HG03520 (cell line): Measurements from ENCODE around the gene RET.
"Not testable (repeated sequence)": the region's sequence is repeated elsewhere in the genome, so short reads cannot be mapped to it uniquely, and the experiment has no call there.

Source experiments
- ATAC-seq: cut with Tn5 transposase; IDR thresholded peaks from one replicate; pipeline ENCODE4 v1.9.1; 2021; ENCODE audit warnings: mild to moderate bottlenecking, moderate library complexity; ENCODE audit not compliant: unreplicated experiment

Gene RET

GRCh38 chr10:43132867-43133787 is 56.3 kb downstream of the RET start:
- no peak for ATAC-seq

GRCh38 chr10:43134126-43134905 is 57.4 kb downstream of the RET start:
- ATAC-seq: no peak

GRCh38 chr10:43135064-43135463 is 58.2 kb downstream of the RET start:
- no peak for ATAC-seq

- no peak for ATAC-seq
Measured at GRCh38 chr10:43135656-43136055, 58.8 kb downstream of the RET start.

GRCh38 chr10:43136432-43136831 is 59.6 kb downstream of the RET start:
- no peak for ATAC-seq

- no peak for ATAC-seq
Measured at GRCh38 chr10:43136995-43137716, 60.3 kb downstream of the RET start.

- ATAC-seq: no peak
Measured at GRCh38 chr10:43137717-43138020, 60.8 kb downstream of the RET start.

GRCh38 chr10:43138021-43138756 is 61.3 kb downstream of the RET start, which contains the start of gene CSGALNACT2:
Gene CSGALNACT2, plus strand, starts transcription at chr10:43138445. Its CDS starts 16,705 bp downstream, at chr10:43155150.
- peak; percentile 65 for ATAC-seq

GRCh38 chr10:43138757-43139241 is 61.9 kb downstream of the RET start:
- ATAC-seq: peak; percentile 36

- ATAC-seq: no peak
Measured at GRCh38 chr10:43141421-43141820, 64.6 kb downstream of the RET start.

GRCh38 chr10:43145311-43145710 is 68.4 kb downstream of the RET start:
- ATAC-seq: no peak

GRCh38 chr10:43145936-43146335 is 69.1 kb downstream of the RET start:
- not testable (repeated sequence) for ATAC-seq

- no peak for ATAC-seq
Measured at GRCh38 chr10:43151371-43151770, 74.5 kb downstream of the RET start.

- ATAC-seq: no peak
Measured at GRCh38 chr10:43153901-43154300, 77.0 kb downstream of the RET start.

GRCh38 chr10:43155221-43155620 is 78.4 kb downstream of the RET start:
- no peak for ATAC-seq

GRCh38 chr10:43155741-43156140 is 78.9 kb downstream of the RET start:
- ATAC-seq: no peak

- ATAC-seq: no peak
Measured at GRCh38 chr10:43156590-43157341, 79.9 kb downstream of the RET start.

GRCh38 chr10:43158636-43159035 is 81.8 kb downstream of the RET start:
- ATAC-seq: no peak

- peak; percentile 45 for ATAC-seq
Measured at GRCh38 chr10:43160046-43160920, 83.4 kb downstream of the RET start.
